GM13977 (cell line): ENCODE measurements around the gene TEX55.

Source experiments
- DNase-seq: peaks from one replicate; pipeline ENCODE4 v3.0.0; 2012; ENCODE audit warnings: low spot score
- CTCF ChIP-seq: IDR thresholded peaks from 2 replicates; pipeline ENCODE4 v1.5.1; 2012; ENCODE audit warnings: mild to moderate bottlenecking, control low read depth; ENCODE audit not compliant: insufficient read depth; ENCODE audit errors: extremely low read depth, missing control alignments
- in situ Hi-C: fragments of 300-500 bp; cut with MboI; formaldehyde crosslinking; loops from one replicate; pipeline ENCODE4 v1.12.0; 2022; ENCODE audit warnings: low sequenced_read_pairs, low pct_unique_long_range_greater_than_20kb, mixed read lengths, inconsistent platforms; ENCODE audit not compliant: unreplicated experiment

TEX55 gene

GRCh38 chr3:119146578-119147375 is 812 bp downstream of the TEX55 start:
- TF ChIP-seq CTCF: no peak
- DNase-seq: no peak
- in situ Hi-C loops: loop anchor here (25.0 kb wide), 1 partner anchor 541 kb away; the partner anchor contains the start of gene COX17

GRCh38 chr3:119147494-119147893 is 1.5 kb downstream of the TEX55 start:
- no peak for TF ChIP-seq CTCF
- DNase-seq: no peak
- in situ Hi-C loops: loop anchor here (25.0 kb wide), 1 partner anchor 540 kb away; the partner anchor contains the start of gene COX17

GRCh38 chr3:119148493-119149180 is 2.7 kb downstream of the TEX55 start:
- in situ Hi-C loops: loop anchor here (25.0 kb wide), 1 partner anchor 539 kb away; the partner anchor contains the start of gene COX17
- DNase-seq: no peak
- no peak for TF ChIP-seq CTCF

- in situ Hi-C loops: loop anchor here (25.0 kb wide), 1 partner anchor 538 kb away; the partner anchor contains the start of gene COX17
- DNase-seq: no peak
- TF ChIP-seq CTCF: no peak
Measured at GRCh38 chr3:119149484-119149883, 3.5 kb downstream of the TEX55 start.

- in situ Hi-C loops: no loop called here
- no peak for DNase-seq
- no peak for TF ChIP-seq CTCF
Measured at GRCh38 chr3:119156868-119157267, 10.9 kb downstream of the TEX55 start.

GRCh38 chr3:119157971-119158370 is 12.0 kb downstream of the TEX55 start:
- no peak for DNase-seq
- in situ Hi-C loops: no loop called here
- no peak for TF ChIP-seq CTCF
